ENCODE data around the gene BACE1.

- no peak for TF ChIP-seq POLR2AphosphoS5 (IDR thresholded peaks at IDR 0.05; ENCODE audit: low read depth)
- TF ChIP-seq CTCF (conservative IDR thresholded peaks at IDR 0.05; ENCODE audit: low read depth in 2 of 2), result no peak
- no peak for TF ChIP-seq ZNF331 (CRISPR knock-in tag; IDR thresholded peaks at IDR 0.05; ENCODE audit: low read depth)
- TF ChIP-seq REST (IDR thresholded peaks at IDR 0.05; ENCODE audit: unreplicated experiment), result no peak
- no peak for TF ChIP-seq EZH2phosphoT487 (IDR thresholded peaks at IDR 0.05; ENCODE audit: unreplicated experiment)
- no peak for TF ChIP-seq EZH2 (IDR thresholded peaks at IDR 0.05; ENCODE audit: low read depth, unreplicated experiment)
- no peak for TF ChIP-seq CREB1 (CRISPR knock-in tag; IDR thresholded peaks at IDR 0.05; ENCODE audit: low read depth)
- TF ChIP-seq JUNB (IDR thresholded peaks at IDR 0.05; ENCODE audit: unreplicated experiment), result no peak
- TF ChIP-seq ZNF114 (CRISPR knock-in tag; IDR thresholded peaks at IDR 0.05), result no peak
- TF ChIP-seq STAT1 (IDR thresholded peaks at IDR 0.05; ENCODE audit: unreplicated experiment), result no peak
These were observed 12.4 kb upstream of the BACE1 start for GRCh38 chr11:117328375-117329010.

All from GM23338 (cell line).